K562 (cell line): ENCODE measurements around the gene LDAH. TPM values are rescaled to one million over a fixed set of nuclear protein-coding genes. Genes with fewer than 3 reads are reported as not detected.
A peak's percentile ranks its signal among the peaks of the same experiment; 100 is the strongest.

ENCODE experiments used
- ATAC-seq: fragments of 200-7000 bp; cut with Tn5 transposase; 3 replicates; pipeline ENCODE4 v1.9.1; 2020; ENCODE audit warnings: moderate library complexity
- BruUV-seq: library from RNA; stranded (reverse); fragments of 400-500 nt; replicated peaks from 2 replicates; lab custom pipeline; 2021; lab: Mats Ljungman, UMichigan
- CTCF ChIA-PET: fragments of 300-600 bp; formaldehyde crosslinking; extraction: SDS; loops from one replicate; lab custom pipeline; 2021; ENCODE audit warnings: low intra/inter-chr PET ratio; lab: Yijun Ruan, JAX
- POLR2A ChIA-PET: fragments of 300-600, 350-650 bp; sonication (Branson Sonifier 250); formaldehyde crosslinking; extraction: SDS; loops from one replicate; lab custom pipeline; 2021; ENCODE audit warnings: antibody characterized with exemption, inconsistent platforms; lab: Yijun Ruan, JAX
- DNase-seq, 4 experiments: peaks; one replicate each; pipeline versions ENCODE4 v3.0.0 to v3.0.0-alpha.2; 2011 to 2018; ENCODE audit warnings: low spot score in 3 of 4, mixed read lengths in 3 of 4; ENCODE audit errors: extremely low read depth in 1 of 4
- FAIRE-seq: peaks from 2 replicates; lab custom pipeline; 2011; peaks lifted over from hg19 to GRCh38; lab: Jason Lieb, UNC
- H2AFZ ChIP-seq: 2 replicates; pipeline ENCODE4 v1.6.0; 2011; ENCODE audit warnings: low read depth, low read length, control low read depth, inconsistent platforms
- H3K27ac ChIP-seq: fragments of 200-600 bp; 3 replicates; pipeline ENCODE4 v1.8.0; 2011; ENCODE audit warnings: low read depth, mild to moderate bottlenecking, control low read depth, inconsistent platforms, low read length, moderate library complexity, mixed read lengths; ENCODE audit errors: extremely low read depth
- H3K27me3 ChIP-seq, 2 experiments: fragments of 300-600 bp in 1 of 2; 2 replicates in 1 of 2; 3 replicates in 1 of 2; pipeline versions ENCODE4 v1.6.0 to v1.8.0; 2011; ENCODE audit warnings: inconsistent platforms in 2 of 2, low read length in 2 of 2, mild to moderate bottlenecking in 1 of 2, mixed read lengths in 1 of 2, moderate library complexity in 1 of 2; ENCODE audit not compliant: control insufficient read depth in 2 of 2, insufficient read depth in 2 of 2
- H3K36me3 ChIP-seq: fragments of 300-600 bp; 3 replicates; pipeline ENCODE4 v1.8.0; 2011; ENCODE audit warnings: mild to moderate bottlenecking, low read length, inconsistent platforms; ENCODE audit not compliant: control insufficient read depth, insufficient read depth
- H3K4me1 ChIP-seq, 2 experiments: fragments of 200-600 bp in 1 of 2; replicated peaks in 1 of 2; 2 replicates in 1 of 2; 3 replicates in 1 of 2; pipeline versions ENCODE4 v1.5.1 to v1.8.0; 2011; ENCODE audit warnings: inconsistent platforms in 2 of 2, low read length in 2 of 2, mild to moderate bottlenecking in 1 of 2, mixed read lengths in 1 of 2, moderate library complexity in 1 of 2; ENCODE audit not compliant: control insufficient read depth in 2 of 2, insufficient read depth in 2 of 2
- H3K4me2 ChIP-seq: 2 replicates; pipeline ENCODE4 v1.6.1; 2011; ENCODE audit warnings: low read length, control low read depth, inconsistent platforms, mixed read lengths; ENCODE audit not compliant: insufficient read depth
- H3K4me3 ChIP-seq: fragments of 200-600 bp; sonication (generic), shearing (Covaris generic); 2 replicates; pipeline ENCODE4 v1.5.1; 2016; ENCODE audit warnings: control low read depth, inconsistent platforms
- H3K79me2 ChIP-seq: fragments of 200-600 bp; 3 replicates; pipeline ENCODE4 v1.8.0; 2011; ENCODE audit warnings: low read length, inconsistent platforms; ENCODE audit not compliant: control insufficient read depth, insufficient read depth
- H3K9ac ChIP-seq, 2 experiments: 2 replicates each; pipeline versions ENCODE4 v1.6.0 to v1.6.1; 2011; ENCODE audit warnings: low read depth in 2 of 2, low read length in 2 of 2, control low read depth in 1 of 2, inconsistent platforms in 1 of 2, mild to moderate bottlenecking in 1 of 2, mixed read lengths in 1 of 2; ENCODE audit not compliant: insufficient read depth in 1 of 2
- H3K9me1 ChIP-seq: one replicate; pipeline ENCODE4 v1.6.0; 2011; ENCODE audit warnings: inconsistent platforms, mild to moderate bottlenecking, low read length, moderate library complexity; ENCODE audit not compliant: control insufficient read depth, insufficient read depth
- H3K9me3 ChIP-seq: replicated peaks from 2 replicates; pipeline ENCODE4 v1.5.1; 2011; ENCODE audit warnings: low read depth, low read length, inconsistent platforms; ENCODE audit not compliant: control insufficient read depth, insufficient read depth
- H4K20me1 ChIP-seq: replicated peaks from 2 replicates; pipeline ENCODE4 v1.6.1; 2011; ENCODE audit warnings: low read length, inconsistent platforms, mixed read lengths; ENCODE audit not compliant: control insufficient read depth, insufficient read depth
- EWSR1 ChIP-seq: fragments of 450-650 bp; IDR thresholded peaks from 2 replicates; pipeline ENCODE4 v1.6.1; 2018; ENCODE audit warnings: borderline replicate concordance, mild to moderate bottlenecking, low read depth, moderate library complexity; ENCODE audit not compliant: partially characterized antibody
- KDM5B ChIP-seq: fragments of 200-600 bp; sonication (generic); IDR thresholded peaks from 2 replicates; pipeline ENCODE4 v1.6.1; 2012; ENCODE audit warnings: low read depth, mild to moderate bottlenecking, moderate library complexity, low read length, control low read depth, inconsistent platforms; ENCODE audit not compliant: insufficient replicate concordance
- MEIS2 ChIP-seq: fragments of 450-650 bp; IDR thresholded peaks from 2 replicates; pipeline ENCODE4 v1.6.1; 2014; ENCODE audit warnings: mild to moderate bottlenecking; ENCODE audit not compliant: partially characterized antibody
- NCOR1 ChIP-seq: fragments of 450-650 bp; IDR thresholded peaks from 2 replicates; pipeline ENCODE4 v1.6.1; 2016; ENCODE audit warnings: mild to moderate bottlenecking, moderate library complexity
- PHF21A ChIP-seq: fragments of 450-650 bp; IDR thresholded peaks from 2 replicates; pipeline ENCODE4 v1.6.1; 2017; ENCODE audit warnings: low read depth, borderline replicate concordance
- POLR2AphosphoS2 ChIP-seq: IDR thresholded peaks from 2 replicates; pipeline ENCODE4 v1.6.1; 2012; ENCODE audit warnings: low read length, improper control_type of control experiment
- RREB1 ChIP-seq: fragments of 250-450 bp; sonication (Bioruptor Pico); IDR thresholded peaks from 2 replicates; pipeline ENCODE4 v1.4.0; 2020
- SNAPC5 ChIP-seq: fragments of 250-450 bp; sonication (Bioruptor Pico); IDR thresholded peaks from 2 replicates; pipeline ENCODE4 v1.8.0; 2021; ENCODE audit warnings: moderate library complexity, mild to moderate bottlenecking, inconsistent platforms
- TCF7 ChIP-seq: sonication (generic); IDR thresholded peaks from 2 replicates; pipeline ENCODE4 v1.6.1; 2016; ENCODE audit warnings: antibody characterized with exemption, borderline replicate concordance
- ZBTB12 ChIP-seq: fragments of 250-450 bp; sonication (Bioruptor Pico); IDR thresholded peaks from 2 replicates; pipeline ENCODE4 v1.4.0; 2020
- ZNF224 ChIP-seq: sonication (generic); formaldehyde crosslinking; IDR thresholded peaks from 2 replicates; pipeline ENCODE4 v1.8.0; 2022; ENCODE audit warnings: mild to moderate bottlenecking, missing genetic modification reagents
- WGBS: fragments of 100-300 bp; shearing (Covaris generic); methylation state at CpG from one replicate; pipeline ENCODE4 v1.1.6; 2016; ENCODE audit warnings: low coverage, mixed read lengths; ENCODE audit not compliant: insufficient coverage; ENCODE audit errors: missing lambda C conversion rate; 5-methylcytosine and 5-hydroxymethylcytosine counted together
- in situ Hi-C: fragments of 300-500 bp; cut with MboI; formaldehyde crosslinking; loops from 4 replicates; pipeline ENCODE4 v1.15.0; 2018; ENCODE audit warnings: inconsistent platforms, mixed read lengths
- intact Hi-C: fragments of 100-400 bp; cut with micrococcal nuclease; formaldehyde crosslinking; loops from 2 replicates; pipeline ENCODE4 v1.14.2; 2022
- polyA plus RNA-seq, 8 experiments: library from polyadenylated mRNA; depleted of rRNA in 4 of 8; stranded (reverse) in 5 of 8; unstranded in 3 of 8; fragments of >200 nt; fragmentation: Nextera tagmentation in 2 of 8; fragmentation: Illumina TruSeq in 1 of 8; extraction: Ambion mirVana in 2 of 8; extraction: Trizol in 1 of 8; gene quantifications; 2 replicates each; pipeline versions ENCODE4 v1.2.1 to v1.2.3, GENCODE V29; 2011 to 2014; ENCODE audit warnings: inconsistent platforms in 1 of 8, missing spikeins in 1 of 8
- total RNA-seq, 7 experiments: library from RNA; depleted of rRNA in 6 of 7; stranded (reverse); fragments of >200 nt in 6 of 7; fragmentation: Illumina TruSeq in 2 of 7; extraction: Trizol in 2 of 7; gene quantifications; 2 replicates each; pipeline versions ENCODE4 v1.2.1 to v1.2.3, GENCODE V29; 2011 to 2021; ENCODE audit warnings: low replicate concordance in 1 of 7

Gene LDAH
- total and polyA plus RNA-seq, 9 of the 15 experiments (the other 6 are each of a cell fraction or from before 2014, with no cell fraction given): 22.3 to 60.1 (median 40.0) TPM

- no peak for TF ChIP-seq TCF7
These were observed 149.1 kb downstream of the LDAH start (continued) for GRCh38 chr2:20673686-20674308.

GRCh38 chr2:20672201-20672951, 150.5 kb downstream of the LDAH start:
- Histone ChIP-seq H2AFZ (no peak overlapping the region), H3K4me2 (no peak overlapping the region), H3K4me1 (peaks cover 0 to 20% of the 10 kb centered on the region in 2 experiments; a peak in 2 of 5 replicates), H3K9ac (peak overlapping the region in 1 of 2 experiments; percentile 21; a peak in 1 of 4 replicates), H3K4me3 (no peak overlapping the region), H3K9me3 (no peaks in the 10 kb centered on the region), H3K27ac (no peak overlapping the region), H3K9me1 (no peaks in the 10 kb centered on the region), H3K79me2 (no peaks in the 10 kb centered on the region), H4K20me1 (no peaks in the 10 kb centered on the region; the same call in 1 of the 2 replicates), H3K36me3 (no peaks in the 10 kb centered on the region), H3K27me3 (peaks cover 22 to 66% of the 10 kb centered on the region in 2 experiments)
- no TSS peak for BruUV-seq
- in situ Hi-C loops: loop anchor here (25.0 kb wide), 1 partner anchor 590 kb away; no protein-coding TSS in a partner anchor
- TF ChIP-seq POLR2AphosphoS2: no peak
- no peak for TF ChIP-seq PHF21A
- TF ChIP-seq NCOR1: no peak
- TF ChIP-seq SNAPC5 (CRISPR knock-in tag): no peak
- TF ChIP-seq MEIS2: no peak
- no peak for TF ChIP-seq KDM5B
- TF ChIP-seq ZNF224: no peak
- no peak for TF ChIP-seq ZBTB12 (CRISPR knock-in tag)
- no peak for TF ChIP-seq EWSR1
- no peak for TF ChIP-seq RREB1 (CRISPR knock-in tag)
- ChIA-PET CTCF (no interaction called here), POLR2A (interaction anchor here (0.7 kb wide), 1 partner anchor 65 kb away, joined by 3 read pairs; no protein-coding TSS in a partner anchor)
- DNase-seq (no peak), FAIRE-seq (no peak), ATAC-seq (no peak)
- intact Hi-C loops: no loop called here
- WGBS: 13% methylated on average over 18 of the region's 18 CpGs
